ENCODE measurements around the gene ATM. TPM values are rescaled to one million over a fixed set of nuclear protein-coding genes. Genes with fewer than 3 reads are reported as not detected.
"Not testable (repeated sequence)": the region's sequence is repeated elsewhere in the genome, so short reads cannot be mapped to it uniquely, and the experiment has no call there.

Gene ATM
- total RNA-seq, 1 donor = 152 TPM

- no peak for DNase-seq (ENCODE audit: low read depth)
- no peak overlapping the region for H3K4me3 ChIP-seq (ENCODE audit: low read depth, low read length)
- TF ChIP-seq CTCF (IDR thresholded peaks at IDR 0.05; ENCODE audit: insufficient read depth, low read depth, low read length) = no peak
Observed at GRCh38 chr11:108370990-108371389, 148.1 kb downstream of the ATM start.

GRCh38 chr11:108373505-108373904, 150.6 kb downstream of the ATM start:
- not testable (repeated sequence) for H3K4me3 ChIP-seq (ENCODE audit: low read depth, low read length); DNase-seq (ENCODE audit: low read depth)

GRCh38 chr11:108388576-108388975, 165.7 kb downstream of the ATM start:
- no peak for DNase-seq (ENCODE audit: low read depth)
- no peak overlapping the region for H3K4me3 ChIP-seq (ENCODE audit: low read depth, low read length)
- TF ChIP-seq CTCF (IDR thresholded peaks at IDR 0.05; ENCODE audit: insufficient read depth, low read depth, low read length) = no peak

- H3K4me3 ChIP-seq (ENCODE audit: low read depth, low read length) = no peak overlapping the region
- no peak for TF ChIP-seq CTCF (IDR thresholded peaks at IDR 0.05; ENCODE audit: insufficient read depth, low read depth, low read length)
- DNase-seq (ENCODE audit: low read depth) = no peak
Observed at GRCh38 chr11:108392353-108392752, 169.5 kb downstream of the ATM start.

GRCh38 chr11:108393046-108393445, 170.2 kb downstream of the ATM start:
- DNase-seq (ENCODE audit: low read depth) = no peak
- no peak overlapping the region for H3K4me3 ChIP-seq (ENCODE audit: low read depth, low read length)
- TF ChIP-seq CTCF (IDR thresholded peaks at IDR 0.05; ENCODE audit: insufficient read depth, low read depth, low read length) = no peak

GRCh38 chr11:108394744-108395284, 171.9 kb downstream of the ATM start:
- DNase-seq (ENCODE audit: low read depth) = no peak
- H3K4me3 ChIP-seq (ENCODE audit: low read depth, low read length) = no peak overlapping the region
- TF ChIP-seq CTCF (IDR thresholded peaks at IDR 0.05; ENCODE audit: insufficient read depth, low read depth, low read length) = no peak

GRCh38 chr11:108396672-108397071, 173.8 kb downstream of the ATM start:
- not testable (repeated sequence) for DNase-seq (ENCODE audit: low read depth); H3K4me3 ChIP-seq (ENCODE audit: low read depth, low read length)

GRCh38 chr11:108398439-108398838, 175.6 kb downstream of the ATM start:
- no peak for TF ChIP-seq CTCF (IDR thresholded peaks at IDR 0.05; ENCODE audit: insufficient read depth, low read depth, low read length)
- no peak overlapping the region for H3K4me3 ChIP-seq (ENCODE audit: low read depth, low read length)
- no peak for DNase-seq (ENCODE audit: low read depth)

Data from fibroblast of villous mesenchyme (primary cell).